ENCODE data around the gene PTPN11. TPM values are rescaled to one million over a fixed set of nuclear protein-coding genes. Genes with fewer than 3 reads are reported as not detected.

The PTPN11 gene
- polyA plus RNA-seq, 1 donor from 2014 or later, result 92.5 TPM

- H3K9me3 ChIP-seq (ENCODE audit: low read length), result no peaks in the 10 kb centered on the region
- H3K36me3 ChIP-seq (ENCODE audit: insufficient read depth, low read length), result no peaks in the 10 kb centered on the region
- no peaks in the 10 kb centered on the region for H3K9me2 ChIP-seq (ENCODE audit: insufficient read depth, low read length)
- no peaks in the 10 kb centered on the region for H3K27me3 ChIP-seq (ENCODE audit: insufficient read depth, low read depth, low read length)
- no peaks in the 10 kb centered on the region for H3F3A ChIP-seq (ENCODE audit: insufficient read depth, low read length, poor library complexity, severe bottlenecking)
- H3K79me2 ChIP-seq (replicated peaks; ENCODE audit: insufficient read depth, low read length), result no peaks in the 10 kb centered on the region
- H3K27ac ChIP-seq (ENCODE audit: low read length), result peak overlapping the region; percentile 28
- no peak overlapping the region for H3K9ac ChIP-seq (ENCODE audit: low read length)
- H4K20me1 ChIP-seq (ENCODE audit: insufficient read depth), result no peaks in the 10 kb centered on the region
- H2AFZ ChIP-seq (ENCODE audit: low read depth, low read length), result no peak overlapping the region
- TF ChIP-seq MXI1 (conservative IDR thresholded peaks at IDR 0.05; ENCODE audit: poor library complexity, severe bottlenecking), result no peak
- H3K4me3 ChIP-seq (ENCODE audit: low read length), result no peak overlapping the region
- no peak overlapping the region for H3K4me2 ChIP-seq (ENCODE audit: low read length)
Observed at GRCh38 chr12:112551681-112552080, 132.9 kb downstream of the PTPN11 start.

DNA sequence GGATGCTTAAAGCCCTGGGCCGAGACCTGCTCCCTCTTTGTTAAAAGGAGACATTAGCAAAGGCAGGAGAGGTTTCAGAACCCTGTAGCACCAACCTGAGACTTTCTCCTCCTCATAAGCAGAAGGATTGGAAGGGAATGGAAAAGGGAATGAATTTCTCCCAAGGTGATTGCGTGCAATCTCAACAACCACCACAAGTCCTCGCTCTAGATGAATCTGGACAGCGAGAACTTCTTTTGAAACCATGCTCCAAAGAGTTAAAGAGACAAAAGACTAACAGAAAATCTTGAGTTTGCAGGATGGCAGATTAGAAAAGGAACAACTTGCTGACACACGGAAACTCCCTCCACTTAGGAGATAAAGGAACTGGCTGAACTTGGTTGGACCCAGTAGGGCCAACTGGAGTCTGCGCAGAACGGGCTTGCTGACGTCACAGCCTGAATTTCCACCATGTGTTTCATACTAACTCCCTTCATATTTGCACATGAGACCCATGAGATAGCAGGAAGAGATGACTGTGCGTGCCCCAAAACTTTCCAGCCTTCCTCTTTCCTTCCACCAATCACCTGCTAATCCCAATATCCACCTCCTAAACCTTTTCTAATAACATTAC, 137.0 kb downstream of the PTPN11 start:
- H3K9ac ChIP-seq (ENCODE audit: low read length), result no peak overlapping the region
- H3K4me2 ChIP-seq (ENCODE audit: low read length), result no peak overlapping the region
- H3K4me3 ChIP-seq (ENCODE audit: low read length), result no peak overlapping the region
- H3K27me3 ChIP-seq (ENCODE audit: insufficient read depth, low read depth, low read length), result no peaks in the 10 kb centered on the region
- H2AFZ ChIP-seq (ENCODE audit: low read depth, low read length), result no peak overlapping the region
- no peaks in the 10 kb centered on the region for H4K20me1 ChIP-seq (ENCODE audit: insufficient read depth)
- no peaks in the 10 kb centered on the region for H3K79me2 ChIP-seq (replicated peaks; ENCODE audit: insufficient read depth, low read length)
- H3K27ac ChIP-seq (ENCODE audit: low read length), result peak overlapping the region; percentile 95
- H3K9me2 ChIP-seq (ENCODE audit: insufficient read depth, low read length), result no peaks in the 10 kb centered on the region
- peaks cover 6% of the 10 kb centered on the region for H3F3A ChIP-seq (ENCODE audit: insufficient read depth, low read length, poor library complexity, severe bottlenecking)
- TF ChIP-seq CTCF (IDR thresholded peaks at IDR 0.05; ENCODE audit: poor library complexity, severe bottlenecking) (peak; percentile 35), RAD21 (conservative IDR thresholded peaks at IDR 0.05) (peak; percentile 15), MXI1 (conservative IDR thresholded peaks at IDR 0.05; ENCODE audit: poor library complexity, severe bottlenecking) (no peak)
- no peaks in the 10 kb centered on the region for H3K36me3 ChIP-seq (ENCODE audit: insufficient read depth, low read length)
- no peaks in the 10 kb centered on the region for H3K9me3 ChIP-seq (ENCODE audit: low read length)

DNA sequence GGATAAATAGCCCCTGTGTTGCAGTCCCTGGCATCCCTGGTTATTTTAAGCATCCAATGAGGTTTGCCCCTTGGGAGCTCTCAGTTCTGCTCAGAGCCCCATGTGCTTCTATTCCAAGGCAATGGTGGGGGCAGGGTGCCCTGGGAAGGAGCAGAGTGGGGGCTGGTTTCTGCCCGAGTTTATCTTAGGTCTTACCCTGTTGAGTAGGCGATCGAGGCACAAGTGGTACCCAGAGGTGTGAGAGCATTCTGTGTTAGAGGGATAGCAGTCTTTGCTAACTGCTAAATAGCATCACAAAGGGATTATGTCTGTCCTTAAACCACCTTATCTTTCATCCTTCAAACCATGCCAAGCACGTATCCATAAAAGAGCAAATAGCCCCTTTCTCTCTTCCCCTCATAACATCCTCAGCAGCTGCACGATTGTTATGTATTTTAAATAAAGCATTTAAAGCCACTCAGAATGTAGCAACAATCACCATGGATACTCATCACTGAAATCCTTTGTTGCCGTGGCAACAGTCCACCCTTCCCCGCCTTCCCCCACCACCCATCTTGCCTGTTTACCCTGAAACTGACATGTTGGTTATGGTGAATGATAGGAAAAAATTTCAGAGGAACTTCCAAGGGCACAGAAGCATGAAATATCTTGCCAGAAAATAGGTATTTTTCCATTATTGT, 139.3 kb downstream of the PTPN11 start:
- no peaks in the 10 kb centered on the region for H4K20me1 ChIP-seq (ENCODE audit: insufficient read depth)
- peak overlapping the region; percentile 95 for H3K27ac ChIP-seq (ENCODE audit: low read length)
- no peaks in the 10 kb centered on the region for H3K79me2 ChIP-seq (replicated peaks; ENCODE audit: insufficient read depth, low read length)
- peak overlapping the region; percentile 72 for H3K9ac ChIP-seq (ENCODE audit: low read length)
- peak overlapping the region; percentile 9 for H2AFZ ChIP-seq (ENCODE audit: low read depth, low read length)
- H3K9me2 ChIP-seq (ENCODE audit: insufficient read depth, low read length), result no peaks in the 10 kb centered on the region
- no peaks in the 10 kb centered on the region for H3K9me3 ChIP-seq (ENCODE audit: low read length)
- H3F3A ChIP-seq (ENCODE audit: insufficient read depth, low read length, poor library complexity, severe bottlenecking), result peaks cover 6% of the 10 kb centered on the region
- TF ChIP-seq REST (IDR thresholded peaks at IDR 0.05; ENCODE audit: borderline replicate concordance) (peak; percentile 97), EZH2 (IDR thresholded peaks at IDR 0.05; ENCODE audit: borderline replicate concordance, insufficient read depth, low read length, poor library complexity, severe bottlenecking) (no peak), TAF1 (IDR thresholded peaks at IDR 0.05; ENCODE audit: low read depth) (peak; percentile 51), MXI1 (conservative IDR thresholded peaks at IDR 0.05; ENCODE audit: poor library complexity, severe bottlenecking) (peak; percentile 88), EP300 (conservative IDR thresholded peaks at IDR 0.05; ENCODE audit: poor library complexity, severe bottlenecking) (peak; percentile 95), RAD21 (conservative IDR thresholded peaks at IDR 0.05) (peak; percentile 64), POLR2AphosphoS5 (IDR thresholded peaks at IDR 0.05) (peak; percentile 85), CTCF (IDR thresholded peaks at IDR 0.05; ENCODE audit: poor library complexity, severe bottlenecking) (no peak), SMC3 (conservative IDR thresholded peaks at IDR 0.05; ENCODE audit: poor library complexity) (peak; percentile 61)
- peak overlapping the region; percentile 92 for H3K4me2 ChIP-seq (ENCODE audit: low read length)
- no peaks in the 10 kb centered on the region for H3K36me3 ChIP-seq (ENCODE audit: insufficient read depth, low read length)
- no peaks in the 10 kb centered on the region for H3K27me3 ChIP-seq (ENCODE audit: insufficient read depth, low read depth, low read length)
- peak overlapping the region; percentile 57 for H3K4me3 ChIP-seq (ENCODE audit: low read length)
